Measurements from ENCODE around the gene MCHR2. TPM values are rescaled to one million over a fixed set of nuclear protein-coding genes. Genes with fewer than 3 reads are reported as not detected.

The MCHR2 gene
- total RNA-seq, 1 experiment from 2014 or later = not detected

DNA sequence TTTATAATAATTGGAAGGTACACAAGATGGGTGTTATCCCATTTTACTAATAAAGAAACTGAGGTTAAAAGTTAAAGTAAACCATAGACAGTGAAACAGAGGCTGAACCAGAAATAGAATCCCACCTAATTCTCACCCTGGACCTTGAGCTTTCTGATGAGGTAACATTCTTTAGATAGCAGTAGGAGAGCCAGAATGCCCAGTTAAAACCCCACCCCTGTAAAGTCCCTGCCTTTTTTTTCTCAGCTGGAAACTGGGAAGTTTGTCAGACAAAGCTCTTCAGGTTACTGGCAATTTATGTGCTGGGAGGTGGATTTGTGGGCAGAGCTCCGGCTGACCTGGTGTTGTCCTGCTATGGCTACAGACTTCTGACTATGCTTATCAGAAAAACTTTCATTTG is 1.9 kb upstream of the MCHR2 start:
- TF ChIP-seq SIN3A (IDR thresholded peaks at IDR 0.05; ENCODE audit: low read depth) = no peak
- no peak for TF ChIP-seq EZH2 (IDR thresholded peaks at IDR 0.05)
- no peak for TF ChIP-seq ZFX (IDR thresholded peaks at IDR 0.05)
- no peak for TF ChIP-seq JUND (IDR thresholded peaks at IDR 0.05)
- TF ChIP-seq, protein P1, sequence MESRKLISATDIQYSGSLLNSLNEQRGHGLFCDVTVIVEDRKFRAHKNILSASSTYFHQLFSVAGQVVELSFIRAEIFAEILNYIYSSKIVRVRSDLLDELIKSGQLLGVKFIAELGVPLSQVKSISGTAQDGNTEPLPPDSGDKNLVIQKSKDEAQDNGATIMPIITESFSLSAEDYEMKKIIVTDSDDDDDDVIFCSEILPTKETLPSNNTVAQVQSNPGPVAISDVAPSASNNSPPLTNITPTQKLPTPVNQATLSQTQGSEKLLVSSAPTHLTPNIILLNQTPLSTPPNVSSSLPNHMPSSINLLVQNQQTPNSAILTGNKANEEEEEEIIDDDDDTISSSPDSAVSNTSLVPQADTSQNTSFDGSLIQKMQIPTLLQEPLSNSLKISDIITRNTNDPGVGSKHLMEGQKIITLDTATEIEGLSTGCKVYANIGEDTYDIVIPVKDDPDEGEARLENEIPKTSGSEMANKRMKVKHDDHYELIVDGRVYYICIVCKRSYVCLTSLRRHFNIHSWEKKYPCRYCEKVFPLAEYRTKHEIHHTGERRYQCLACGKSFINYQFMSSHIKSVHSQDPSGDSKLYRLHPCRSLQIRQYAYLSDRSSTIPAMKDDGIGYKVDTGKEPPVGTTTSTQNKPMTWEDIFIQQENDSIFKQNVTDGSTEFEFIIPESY (IDR thresholded peaks at IDR 0.05; ENCODE audit: extremely low read depth, insufficient replicate concordance, low read length) = no peak
- TF ChIP-seq, protein P2, sequence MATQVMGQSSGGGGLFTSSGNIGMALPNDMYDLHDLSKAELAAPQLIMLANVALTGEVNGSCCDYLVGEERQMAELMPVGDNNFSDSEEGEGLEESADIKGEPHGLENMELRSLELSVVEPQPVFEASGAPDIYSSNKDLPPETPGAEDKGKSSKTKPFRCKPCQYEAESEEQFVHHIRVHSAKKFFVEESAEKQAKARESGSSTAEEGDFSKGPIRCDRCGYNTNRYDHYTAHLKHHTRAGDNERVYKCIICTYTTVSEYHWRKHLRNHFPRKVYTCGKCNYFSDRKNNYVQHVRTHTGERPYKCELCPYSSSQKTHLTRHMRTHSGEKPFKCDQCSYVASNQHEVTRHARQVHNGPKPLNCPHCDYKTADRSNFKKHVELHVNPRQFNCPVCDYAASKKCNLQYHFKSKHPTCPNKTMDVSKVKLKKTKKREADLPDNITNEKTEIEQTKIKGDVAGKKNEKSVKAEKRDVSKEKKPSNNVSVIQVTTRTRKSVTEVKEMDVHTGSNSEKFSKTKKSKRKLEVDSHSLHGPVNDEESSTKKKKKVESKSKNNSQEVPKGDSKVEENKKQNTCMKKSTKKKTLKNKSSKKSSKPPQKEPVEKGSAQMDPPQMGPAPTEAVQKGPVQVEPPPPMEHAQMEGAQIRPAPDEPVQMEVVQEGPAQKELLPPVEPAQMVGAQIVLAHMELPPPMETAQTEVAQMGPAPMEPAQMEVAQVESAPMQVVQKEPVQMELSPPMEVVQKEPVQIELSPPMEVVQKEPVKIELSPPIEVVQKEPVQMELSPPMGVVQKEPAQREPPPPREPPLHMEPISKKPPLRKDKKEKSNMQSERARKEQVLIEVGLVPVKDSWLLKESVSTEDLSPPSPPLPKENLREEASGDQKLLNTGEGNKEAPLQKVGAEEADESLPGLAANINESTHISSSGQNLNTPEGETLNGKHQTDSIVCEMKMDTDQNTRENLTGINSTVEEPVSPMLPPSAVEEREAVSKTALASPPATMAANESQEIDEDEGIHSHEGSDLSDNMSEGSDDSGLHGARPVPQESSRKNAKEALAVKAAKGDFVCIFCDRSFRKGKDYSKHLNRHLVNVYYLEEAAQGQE (IDR thresholded peaks at IDR 0.05; ENCODE audit: low read depth) = no peak
- no peak for TF ChIP-seq SRF (IDR thresholded peaks at IDR 0.05; ENCODE audit: low read depth)
- TF ChIP-seq ELF1 (IDR thresholded peaks at IDR 0.05; ENCODE audit: borderline replicate concordance, low read depth) = no peak
- TF ChIP-seq, protein P3, sequence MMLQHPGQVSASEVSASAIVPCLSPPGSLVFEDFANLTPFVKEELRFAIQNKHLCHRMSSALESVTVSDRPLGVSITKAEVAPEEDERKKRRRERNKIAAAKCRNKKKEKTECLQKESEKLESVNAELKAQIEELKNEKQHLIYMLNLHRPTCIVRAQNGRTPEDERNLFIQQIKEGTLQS (IDR thresholded peaks at IDR 0.05) = no peak
- TF ChIP-seq EGR1 (IDR thresholded peaks at IDR 0.05; ENCODE audit: low read depth) = no peak
- CTCF ChIA-PET = no interaction called here
- Histone ChIP-seq H3K9me3 (ENCODE audit: control insufficient read depth in 1 of 2, insufficient read depth in 1 of 2, low read depth in 1 of 2, low read length in 2 of 2) (no peaks in the 10 kb centered on the region), H3K27me3 (ENCODE audit: insufficient read depth, low read length) (no peaks in the 10 kb centered on the region), H4K20me1 (ENCODE audit: insufficient read depth) (no peaks in the 10 kb centered on the region), H3K36me3 (ENCODE audit: control insufficient read depth in 1 of 2, insufficient read depth in 2 of 2, low read length in 2 of 2) (no peaks in the 10 kb centered on the region), H3K79me2 (ENCODE audit: insufficient read depth, low read length) (no peaks in the 10 kb centered on the region), H3K9ac (ENCODE audit: low read length) (no peak overlapping the region), H3K9me2 (ENCODE audit: insufficient read depth) (no peaks in the 10 kb centered on the region), H3K4me1 (ENCODE audit: control insufficient read depth in 1 of 2, insufficient read depth in 2 of 2, low read length in 2 of 2) (no peaks in the 10 kb centered on the region), H3K27ac (ENCODE audit: low read depth, low read length) (no peak overlapping the region), H2AFZ (ENCODE audit: low read depth, low read length, poor library complexity, severe bottlenecking) (no peak overlapping the region), H3K4me2 (ENCODE audit: low read length) (no peak overlapping the region), H3K4me3 (replicated peaks in 1 of 2; ENCODE audit: low read depth in 1 of 2, low read length in 2 of 2) (no peak overlapping the region)
- intact Hi-C loops (cut with micrococcal nuclease) = no loop called here
- no peak for DNase-seq (ENCODE audit: low read depth, low spot score)
- POLR2A ChIA-PET = no interaction called here
- RAD21 ChIA-PET (ENCODE audit: low non-redundant PET in 1 of 2, low total read pairs in 2 of 2, uncharacterized antibody in 2 of 2, unreplicated experiment in 2 of 2) = no interaction called here
- no peak for ATAC-seq
- BruUV-seq (replicated peaks) = no TSS peak
